IPS-15b (cell line): Measurements from ENCODE around the gene CCNI.
"Not testable (repeated sequence)": the region's sequence is repeated elsewhere in the genome, so short reads cannot be mapped to it uniquely, and the experiment has no call there.

Source experiments
- H3K27me3 ChIP-seq: one replicate; pipeline ENCODE4 v1.6.1; 2013; ENCODE audit warnings: low read length; ENCODE audit not compliant: control insufficient read depth, insufficient read depth
- H3K36me3 ChIP-seq: one replicate; pipeline ENCODE4 v1.6.1; 2013; ENCODE audit warnings: low read length; ENCODE audit not compliant: control insufficient read depth, insufficient read depth
- H3K4me1 ChIP-seq: one replicate; pipeline ENCODE4 v1.6.1; 2013; ENCODE audit warnings: mild to moderate bottlenecking, low read length; ENCODE audit not compliant: control insufficient read depth, insufficient read depth
- H3K4me3 ChIP-seq: one replicate; pipeline ENCODE4 v1.5.1; 2013; ENCODE audit warnings: low read depth, low read length
- H3K9ac ChIP-seq: one replicate; pipeline ENCODE4 v1.6.1; 2013; ENCODE audit warnings: low read depth, mild to moderate bottlenecking, low read length
- H3K9me3 ChIP-seq: one replicate; pipeline ENCODE4 v1.6.1; 2013; ENCODE audit warnings: mild to moderate bottlenecking, low read length; ENCODE audit not compliant: control insufficient read depth, insufficient read depth

The CCNI gene

DNA sequence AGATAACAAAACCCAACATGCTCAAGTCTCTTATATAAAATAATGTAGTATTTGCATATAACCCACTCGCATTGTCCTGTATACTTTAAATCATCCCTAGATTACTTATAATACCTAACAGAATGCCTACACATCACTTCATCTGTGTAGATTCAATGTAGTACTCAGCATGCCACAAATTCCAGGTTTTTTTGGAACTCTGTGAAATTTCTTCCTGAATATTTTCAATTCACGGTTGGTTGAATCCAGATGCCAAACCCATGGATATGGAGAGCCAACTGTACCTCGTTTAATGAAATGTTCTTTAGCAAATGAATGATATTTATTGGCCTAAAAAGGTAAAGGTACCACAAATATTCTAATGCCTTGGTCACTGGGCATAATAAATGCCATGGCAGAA is 24.8 kb downstream of the CCNI start:
- no peaks in the 10 kb centered on the region for H3K27me3 ChIP-seq
- H3K9me3 ChIP-seq: no peaks in the 10 kb centered on the region
- no peak overlapping the region for H3K4me3 ChIP-seq
- no peak overlapping the region for H3K9ac ChIP-seq
- H3K4me1 ChIP-seq: no peaks in the 10 kb centered on the region
- peaks cover 6% of the 10 kb centered on the region for H3K36me3 ChIP-seq

DNA sequence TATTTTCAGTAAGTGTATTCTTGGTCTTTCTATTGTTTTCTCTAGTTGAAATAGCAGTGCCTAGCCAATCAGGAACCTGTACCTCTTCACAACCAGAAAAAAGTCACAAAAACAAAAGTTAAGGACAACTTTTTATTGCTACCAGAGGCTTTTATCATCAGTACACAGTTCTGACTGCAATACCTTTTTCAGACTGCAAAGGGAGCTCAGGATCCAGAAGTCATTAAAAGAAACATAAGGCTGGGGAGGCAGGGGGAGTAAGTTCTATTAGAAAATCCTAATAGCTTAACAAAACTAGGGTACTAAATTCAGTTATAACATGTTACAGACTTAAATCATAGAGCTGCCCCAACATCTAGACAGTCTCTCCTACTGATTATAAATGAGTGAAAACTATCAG is 28.8 kb downstream of the CCNI start:
- H3K36me3 ChIP-seq: peaks cover 3% of the 10 kb centered on the region
- H3K4me1 ChIP-seq: no peaks in the 10 kb centered on the region
- no peaks in the 10 kb centered on the region for H3K9me3 ChIP-seq
- H3K4me3 ChIP-seq: no peak overlapping the region
- no peaks in the 10 kb centered on the region for H3K27me3 ChIP-seq
- no peak overlapping the region for H3K9ac ChIP-seq

DNA sequence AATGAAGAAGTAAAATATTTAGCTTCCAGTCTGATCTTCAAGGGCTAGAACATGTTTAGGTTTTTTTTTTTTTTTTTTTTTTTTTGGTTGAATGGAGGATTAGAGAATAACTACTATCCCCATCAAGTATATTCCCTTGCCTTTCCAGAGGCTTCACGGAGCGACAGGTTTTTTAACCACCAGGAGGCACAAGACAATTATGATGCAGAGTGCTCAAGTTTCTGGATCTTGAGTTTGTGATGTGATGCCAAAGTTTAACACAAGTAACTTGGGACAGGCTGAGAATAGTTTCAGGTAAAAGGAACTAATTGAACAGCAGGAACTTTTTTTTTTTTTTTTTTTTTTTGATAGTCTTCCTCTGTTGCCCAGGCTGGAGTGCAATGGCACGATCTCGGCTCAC is 30.3 kb downstream of the CCNI start:
- Histone ChIP-seq H3K9ac (no peak overlapping the region), H3K27me3 (no peaks in the 10 kb centered on the region), H3K36me3 (peaks cover 3% of the 10 kb centered on the region), H3K9me3 (no peaks in the 10 kb centered on the region), H3K4me1 (peaks cover 3% of the 10 kb centered on the region), H3K4me3 (no peak overlapping the region)

DNA sequence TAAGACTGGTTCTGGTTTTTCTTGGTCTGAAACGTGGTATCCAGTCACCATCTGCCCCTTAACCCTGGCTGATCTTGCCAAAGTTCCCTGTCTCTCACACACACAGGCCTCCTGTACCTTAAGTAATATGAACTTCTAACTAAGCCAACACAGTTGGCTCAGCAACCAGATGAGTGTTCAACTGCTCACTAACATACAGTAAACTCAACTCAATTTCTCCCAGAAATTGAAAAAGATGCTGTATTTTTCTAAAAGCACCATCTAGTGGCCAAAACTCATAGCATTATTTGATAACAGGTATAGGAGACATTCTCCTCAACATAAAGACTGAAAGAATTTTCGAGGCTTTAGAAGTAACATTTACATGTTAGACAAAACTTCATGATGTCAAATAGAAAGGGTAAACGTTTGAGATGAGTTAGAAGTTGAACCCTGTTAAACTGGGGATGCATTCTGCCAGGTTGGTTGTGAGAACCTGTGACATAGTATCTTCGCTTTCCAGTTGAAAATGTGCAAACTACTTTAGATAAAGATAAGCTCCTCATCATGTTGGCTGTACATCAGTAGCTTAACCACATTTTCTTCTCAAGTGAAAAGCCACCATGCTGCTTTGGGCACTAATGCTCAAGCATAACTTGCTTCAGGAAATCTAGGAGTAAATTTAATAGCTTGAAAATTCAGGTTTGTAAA is 31.2 kb downstream of the CCNI start:
- Histone ChIP-seq H3K36me3 (peaks cover 3% of the 10 kb centered on the region), H3K4me1 (peaks cover 4% of the 10 kb centered on the region), H3K9ac (no peak overlapping the region), H3K27me3 (no peaks in the 10 kb centered on the region), H3K4me3 (no peak overlapping the region), H3K9me3 (no peaks in the 10 kb centered on the region)

DNA sequence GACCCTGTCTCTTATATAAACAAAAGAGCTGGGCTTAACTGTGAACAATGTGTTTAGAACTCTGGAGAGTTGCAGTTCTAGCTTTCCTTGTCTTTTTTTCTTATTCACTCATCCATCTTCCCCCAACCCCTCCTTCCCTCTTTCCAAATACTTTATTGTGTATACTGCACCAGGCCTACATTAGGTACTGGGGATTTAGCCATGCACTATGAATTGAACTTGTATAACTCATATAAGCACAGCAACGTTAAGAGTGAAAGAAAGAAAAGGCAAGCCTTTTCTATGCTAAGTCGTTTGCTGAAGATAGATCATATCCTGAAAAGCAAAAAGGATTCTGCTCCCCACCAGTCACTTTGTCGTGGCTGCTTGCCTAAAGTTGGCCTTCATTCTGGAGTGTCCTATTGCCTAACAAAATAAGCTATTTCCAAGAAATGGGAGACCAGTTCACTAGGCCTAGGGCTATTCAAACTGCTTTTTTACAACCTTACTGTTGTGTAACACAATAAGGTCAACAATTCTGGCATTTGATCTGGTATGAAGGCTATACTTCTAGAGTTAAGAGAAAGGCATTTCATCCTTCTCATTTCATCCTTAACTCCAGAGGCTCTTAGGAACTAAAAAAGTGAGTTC is 32.2 kb downstream of the CCNI start:
- Histone ChIP-seq H3K27me3 (no peaks in the 10 kb centered on the region), H3K4me3 (no peak overlapping the region), H3K4me1 (peaks cover 4% of the 10 kb centered on the region), H3K9ac (no peak overlapping the region), H3K36me3 (peaks cover 3% of the 10 kb centered on the region), H3K9me3 (no peaks in the 10 kb centered on the region)

DNA sequence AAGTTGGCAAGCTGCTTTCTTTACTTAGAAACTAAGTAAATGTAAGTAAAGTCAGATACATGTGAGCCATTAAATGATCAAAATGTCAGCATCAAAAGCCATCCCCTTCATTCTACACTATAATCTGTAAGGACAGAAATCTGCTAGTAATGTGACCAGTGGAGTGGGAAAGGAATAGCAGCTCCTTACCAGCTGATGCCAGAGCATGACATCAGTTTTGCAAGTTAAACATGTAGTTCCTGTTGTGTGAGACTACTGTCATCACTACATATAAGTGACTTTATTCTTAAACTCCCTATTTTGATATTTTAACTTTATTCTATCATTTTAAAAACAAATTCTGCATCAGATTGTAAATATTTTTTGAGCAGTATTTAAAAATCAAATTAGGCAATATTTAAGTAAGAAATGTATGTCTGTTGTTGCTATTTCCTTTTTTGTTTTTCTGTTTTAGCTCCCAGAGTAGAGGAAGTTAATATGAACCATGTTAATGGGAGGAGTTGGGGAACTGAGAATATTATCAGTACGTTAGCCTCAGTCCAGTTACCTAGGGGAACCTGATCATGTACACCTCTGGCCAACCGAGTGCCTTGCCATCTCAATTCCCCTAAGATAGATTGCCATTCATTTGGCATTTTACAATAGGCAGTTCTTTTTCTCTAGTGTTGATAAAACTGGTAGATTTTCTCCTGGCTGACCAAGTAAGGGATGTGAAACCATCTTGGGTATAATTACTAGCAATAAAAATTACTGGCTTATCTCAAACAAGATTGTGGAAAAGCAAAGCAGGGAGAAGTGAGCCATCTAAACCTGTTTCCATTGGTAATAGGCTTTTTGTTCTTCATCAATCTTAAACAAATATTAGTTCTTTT is 34.7 kb downstream of the CCNI start:
- Histone ChIP-seq H3K4me1 (peaks cover 4% of the 10 kb centered on the region), H3K9me3 (no peaks in the 10 kb centered on the region), H3K4me3 (no peak overlapping the region), H3K27me3 (no peaks in the 10 kb centered on the region), H3K9ac (no peak overlapping the region), H3K36me3 (no peaks in the 10 kb centered on the region)

DNA sequence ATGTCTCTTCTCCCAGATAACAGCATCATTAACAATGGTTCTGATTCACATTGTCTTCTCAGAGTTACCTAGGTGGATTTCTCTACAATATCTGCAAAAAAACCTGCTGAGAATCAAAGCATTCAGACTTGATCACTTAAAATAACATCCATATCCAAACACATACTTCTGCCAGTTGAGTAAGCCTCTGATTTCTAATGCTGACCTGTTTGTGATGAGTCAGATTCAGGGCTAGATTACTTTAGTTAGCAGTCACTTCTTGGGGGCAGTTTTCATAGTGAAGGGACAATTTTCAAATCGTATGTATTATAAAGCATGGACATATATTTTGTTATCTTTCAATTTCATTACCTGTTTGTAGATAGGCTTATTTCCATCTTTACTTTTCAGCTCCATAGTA is 35.5 kb downstream of the CCNI start:
- H3K36me3 ChIP-seq: peaks cover 2% of the 10 kb centered on the region
- peaks cover 4% of the 10 kb centered on the region for H3K4me1 ChIP-seq
- H3K27me3 ChIP-seq: no peaks in the 10 kb centered on the region
- no peak overlapping the region for H3K4me3 ChIP-seq
- H3K9ac ChIP-seq: no peak overlapping the region
- no peaks in the 10 kb centered on the region for H3K9me3 ChIP-seq

- Histone ChIP-seq H3K27me3 (no peaks in the 10 kb centered on the region), H3K4me3 (no peak overlapping the region), H3K9ac (no peak overlapping the region), H3K4me1 (peaks cover 4% of the 10 kb centered on the region), H3K9me3 (no peaks in the 10 kb centered on the region), H3K36me3 (peaks cover 6% of the 10 kb centered on the region)
Observed at GRCh38 chr4:77039796-77040195, 36.0 kb downstream of the CCNI start.

DNA sequence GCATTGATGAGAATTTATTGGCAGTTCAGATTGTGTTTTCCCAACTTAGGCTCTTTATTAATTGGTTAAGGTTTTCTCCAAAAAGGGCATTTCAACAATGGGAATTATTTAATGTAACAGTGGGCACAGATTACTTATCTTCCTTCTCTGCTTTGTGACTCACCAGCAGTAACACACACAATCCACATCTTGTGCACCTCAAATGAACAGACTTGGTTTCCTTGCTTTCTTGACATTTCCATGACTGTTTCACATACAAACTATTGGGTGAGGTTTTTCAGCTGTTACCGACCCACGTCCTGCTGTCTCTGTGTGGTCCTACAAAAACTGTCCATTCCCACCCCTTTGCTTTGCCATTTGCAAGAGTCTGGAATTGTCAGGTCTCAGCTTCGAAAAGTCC is 38.1 kb downstream of the CCNI start:
- H3K4me3 ChIP-seq: no peak overlapping the region
- H3K36me3 ChIP-seq: peaks cover 6% of the 10 kb centered on the region
- no peak overlapping the region for H3K9ac ChIP-seq
- no peaks in the 10 kb centered on the region for H3K9me3 ChIP-seq
- H3K27me3 ChIP-seq: no peaks in the 10 kb centered on the region
- H3K4me1 ChIP-seq: peaks cover 4% of the 10 kb centered on the region

- not testable (repeated sequence) for H3K9me3 ChIP-seq, H3K27me3 ChIP-seq, H3K4me3 ChIP-seq, H3K36me3 ChIP-seq, H3K9ac ChIP-seq, H3K4me1 ChIP-seq
Observed at GRCh38 chr4:77037168-77037567, 38.6 kb downstream of the CCNI start.

DNA sequence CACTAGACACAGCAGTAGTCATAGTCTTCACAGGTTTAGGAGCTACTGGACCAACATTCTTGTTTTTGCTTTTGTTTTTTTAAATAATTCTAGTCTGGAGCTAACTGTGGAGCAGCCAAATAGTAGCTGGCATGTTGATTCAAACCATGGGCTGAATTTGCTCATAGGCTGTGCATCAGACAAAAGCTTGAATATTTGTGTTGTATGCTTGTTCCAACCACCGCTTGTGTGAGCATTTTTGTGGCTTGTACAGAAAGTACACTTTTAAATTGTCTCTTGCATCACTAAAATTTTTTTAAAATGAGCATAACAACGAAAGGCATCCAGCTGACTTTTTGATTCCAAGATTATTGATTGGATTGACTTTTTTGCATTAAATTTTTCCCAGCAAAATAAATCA is 39.6 kb downstream of the CCNI start:
- peaks cover 4% of the 10 kb centered on the region for H3K4me1 ChIP-seq
- H3K9ac ChIP-seq: no peak overlapping the region
- H3K36me3 ChIP-seq: peaks cover 6% of the 10 kb centered on the region
- no peak overlapping the region for H3K4me3 ChIP-seq
- H3K27me3 ChIP-seq: no peaks in the 10 kb centered on the region
- no peaks in the 10 kb centered on the region for H3K9me3 ChIP-seq

DNA sequence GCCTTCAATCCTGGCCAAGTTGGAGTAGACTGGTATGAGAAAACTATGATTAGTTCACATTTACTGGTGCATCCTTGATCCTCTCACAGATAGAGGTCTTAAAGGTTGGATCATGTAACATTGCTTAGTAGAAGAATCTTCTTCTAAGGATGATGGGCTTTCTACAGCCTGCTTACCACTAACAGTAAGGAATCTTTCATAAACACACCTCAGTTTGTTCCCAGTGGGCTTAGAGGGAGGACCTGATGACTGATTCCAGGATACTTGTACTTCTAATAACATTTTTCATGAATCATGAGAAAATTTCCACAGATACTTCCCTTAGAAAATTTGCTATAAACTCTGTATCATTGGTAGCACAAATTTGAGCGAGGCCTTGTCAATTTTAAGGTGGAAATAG is 40.6 kb downstream of the CCNI start:
- no peaks in the 10 kb centered on the region for H3K9me3 ChIP-seq
- H3K9ac ChIP-seq: no peak overlapping the region
- H3K36me3 ChIP-seq: peaks cover 6% of the 10 kb centered on the region
- no peaks in the 10 kb centered on the region for H3K27me3 ChIP-seq
- no peaks in the 10 kb centered on the region for H3K4me1 ChIP-seq
- no peak overlapping the region for H3K4me3 ChIP-seq
